ENCODE measurements around the gene CHRM3. TPM values are rescaled to one million over a fixed set of nuclear protein-coding genes. Genes with fewer than 3 reads are reported as not detected.
"Not testable (repeated sequence)": the region's sequence is repeated elsewhere in the genome, so short reads cannot be mapped to it uniquely, and the experiment has no call there.

CHRM3 gene
- total and polyA plus RNA-seq, 5 donors = 0.18 to 0.86 (median 0.83) TPM

- no peak overlapping the region for H3K27ac ChIP-seq (ENCODE audit: low read length)
- no peaks in the 10 kb centered on the region for H3K9me3 ChIP-seq (ENCODE audit: control insufficient read depth, low read length)
- intact Hi-C loops (cut with DNase I) = no loop called here
- H3K27me3 ChIP-seq (ENCODE audit: control insufficient read depth, insufficient read depth) = no peaks in the 10 kb centered on the region
- DNase-seq = no peak
- ATAC-seq = peak in 1 of 2 donors; percentile 33
- 70% methylated on average over 4 of the region's 4 CpGs for WGBS
- H3K4me3 ChIP-seq (ENCODE audit: low read length) = no peak overlapping the region
- no peaks in the 10 kb centered on the region for H3K4me1 ChIP-seq (ENCODE audit: control insufficient read depth, insufficient read depth, low read length)
These were observed 19.1 kb upstream of the CHRM3 start for GRCh38 chr1:239367196-239367810.

DNA sequence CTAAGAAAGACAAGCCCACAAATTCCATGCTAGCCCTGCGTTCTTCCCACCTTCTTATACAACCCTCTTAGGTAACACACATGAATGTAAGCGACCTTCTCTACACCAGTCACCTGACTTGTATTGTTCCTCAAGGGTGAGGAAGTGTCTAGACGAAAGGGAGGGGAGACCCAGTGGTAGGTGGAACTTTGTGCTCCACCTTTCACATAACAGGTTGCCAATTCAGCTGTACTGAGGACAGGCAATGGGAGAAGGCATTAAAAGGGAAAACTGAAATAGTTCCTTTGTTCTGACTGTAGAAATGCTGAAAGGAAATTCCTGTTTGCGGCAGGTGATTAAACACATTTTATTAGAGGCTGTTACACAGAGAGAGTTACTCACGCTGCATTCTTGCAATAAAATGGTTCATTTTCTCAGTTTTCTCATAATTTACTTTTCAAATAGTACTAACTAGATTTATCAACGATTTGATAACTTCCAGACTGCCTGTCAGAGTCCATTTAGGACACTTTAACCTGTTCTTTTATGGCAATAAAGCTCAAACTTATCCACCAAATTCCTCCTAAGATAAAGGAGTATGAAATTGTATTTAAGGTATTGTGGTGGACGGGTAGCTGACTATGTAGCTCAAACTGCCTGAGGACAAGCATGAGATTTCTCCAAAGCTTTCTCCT, 17.8 kb upstream of the CHRM3 start:
- intact Hi-C loops (cut with DNase I) = no loop called here
- Histone ChIP-seq H3K9me3 (ENCODE audit: control insufficient read depth, low read length) (no peaks in the 10 kb centered on the region), H3K27me3 (ENCODE audit: control insufficient read depth, insufficient read depth) (no peaks in the 10 kb centered on the region), H3K4me1 (ENCODE audit: control insufficient read depth, insufficient read depth, low read length) (no peaks in the 10 kb centered on the region), H3K27ac (ENCODE audit: low read length) (no peak overlapping the region), H3K4me3 (ENCODE audit: low read length) (no peak overlapping the region)
- no peak for ATAC-seq
- WGBS = 72% methylated on average over 7 of the region's 7 CpGs
- no peak for DNase-seq

GRCh38 chr1:239370869-239371268, 15.5 kb upstream of the CHRM3 start:
- ATAC-seq; H3K4me1 ChIP-seq (ENCODE audit: control insufficient read depth, insufficient read depth, low read length); H3K9me3 ChIP-seq (ENCODE audit: control insufficient read depth, low read length); H3K4me3 ChIP-seq (ENCODE audit: low read length); H3K27me3 ChIP-seq (ENCODE audit: control insufficient read depth, insufficient read depth); intact Hi-C loops (cut with DNase I); H3K27ac ChIP-seq (ENCODE audit: low read length); DNase-seq: not testable (repeated sequence)
- 64% methylated on average over 3 of the region's 3 CpGs for WGBS

- no peaks in the 10 kb centered on the region for H3K27me3 ChIP-seq (ENCODE audit: control insufficient read depth, insufficient read depth)
- no peaks in the 10 kb centered on the region for H3K4me1 ChIP-seq (ENCODE audit: control insufficient read depth, insufficient read depth, low read length)
- ATAC-seq (no peak), DNase-seq (no peak)
- no peak overlapping the region for H3K27ac ChIP-seq (ENCODE audit: low read length)
- WGBS = 80% methylated on average over 5 of the region's 5 CpGs
- H3K9me3 ChIP-seq (ENCODE audit: control insufficient read depth, low read length) = no peaks in the 10 kb centered on the region
- intact Hi-C loops (cut with DNase I) = no loop called here
- H3K4me3 ChIP-seq (ENCODE audit: low read length) = no peak overlapping the region
These were observed 3.7 kb upstream of the CHRM3 start for GRCh38 chr1:239382666-239383065.

DNA sequence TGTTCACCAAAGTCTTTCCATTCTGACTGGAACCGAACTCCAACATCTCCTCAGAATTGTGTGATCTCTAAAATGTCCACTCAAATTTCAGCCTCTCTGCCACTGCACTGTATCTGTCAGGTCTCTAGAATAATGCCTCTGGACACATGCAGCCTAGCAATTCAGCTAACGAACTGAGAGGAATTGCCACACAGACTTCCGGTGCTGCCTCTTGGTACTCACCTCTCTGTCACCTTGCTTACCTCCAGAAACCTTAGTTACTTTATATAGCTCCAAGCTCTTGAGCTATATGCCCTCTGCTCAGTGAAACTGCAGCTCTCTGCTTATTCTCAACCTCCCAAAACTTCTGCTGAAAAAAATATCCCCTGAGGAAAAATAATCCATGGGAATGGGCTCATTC, 2.7 kb upstream of the CHRM3 start:
- intact Hi-C loops (cut with DNase I) = no loop called here
- H3K4me3 ChIP-seq (ENCODE audit: low read length) = no peak overlapping the region
- no peak overlapping the region for H3K27ac ChIP-seq (ENCODE audit: low read length)
- no peak for ATAC-seq
- no peaks in the 10 kb centered on the region for H3K9me3 ChIP-seq (ENCODE audit: control insufficient read depth, low read length)
- DNase-seq = no peak
- H3K27me3 ChIP-seq (ENCODE audit: control insufficient read depth, insufficient read depth) = no peaks in the 10 kb centered on the region
- no peaks in the 10 kb centered on the region for H3K4me1 ChIP-seq (ENCODE audit: control insufficient read depth, insufficient read depth, low read length)
- 78% methylated on average over 3 of the region's 3 CpGs for WGBS

- no peaks in the 10 kb centered on the region for H3K27me3 ChIP-seq (ENCODE audit: control insufficient read depth, insufficient read depth)
- intact Hi-C loops (cut with DNase I) = no loop called here
- no peaks in the 10 kb centered on the region for H3K4me1 ChIP-seq (ENCODE audit: control insufficient read depth, insufficient read depth, low read length)
- no peaks in the 10 kb centered on the region for H3K9me3 ChIP-seq (ENCODE audit: control insufficient read depth, low read length)
- DNase-seq (peak in 1 of 3 donors; percentile 35), ATAC-seq (no peak)
- WGBS = 1% methylated on average over 55 of the region's 55 CpGs
- no peak overlapping the region for H3K27ac ChIP-seq (ENCODE audit: low read length)
- peak overlapping the region; percentile 31 for H3K4me3 ChIP-seq (ENCODE audit: low read length)
These were observed 1.2 kb downstream of the CHRM3 start for GRCh38 chr1:239387304-239388158.

DNA sequence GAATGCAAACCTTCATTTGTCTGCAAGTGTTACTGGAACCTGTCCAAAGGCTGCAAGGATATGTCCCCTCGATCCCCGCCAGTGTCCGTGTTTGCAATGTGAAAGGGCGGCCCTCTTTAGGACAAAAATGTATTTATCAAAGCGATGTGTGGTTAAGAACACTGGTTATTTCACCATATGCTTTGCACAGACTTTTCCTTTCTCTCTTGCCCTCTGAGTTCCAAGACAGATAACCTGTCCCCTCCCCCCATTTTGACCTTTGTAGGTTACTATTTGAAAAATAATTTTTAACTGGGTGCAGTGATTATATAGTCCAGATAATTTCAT, 1.8 kb downstream of the CHRM3 start:
- no peak for ATAC-seq
- 12% methylated on average over 5 of the region's 5 CpGs for WGBS
- H3K27ac ChIP-seq (ENCODE audit: low read length) = no peak overlapping the region
- no peak for DNase-seq
- intact Hi-C loops (cut with DNase I) = no loop called here
- no peaks in the 10 kb centered on the region for H3K27me3 ChIP-seq (ENCODE audit: control insufficient read depth, insufficient read depth)
- peak overlapping the region; percentile 31 for H3K4me3 ChIP-seq (ENCODE audit: low read length)
- no peaks in the 10 kb centered on the region for H3K4me1 ChIP-seq (ENCODE audit: control insufficient read depth, insufficient read depth, low read length)
- no peaks in the 10 kb centered on the region for H3K9me3 ChIP-seq (ENCODE audit: control insufficient read depth, low read length)

DNA sequence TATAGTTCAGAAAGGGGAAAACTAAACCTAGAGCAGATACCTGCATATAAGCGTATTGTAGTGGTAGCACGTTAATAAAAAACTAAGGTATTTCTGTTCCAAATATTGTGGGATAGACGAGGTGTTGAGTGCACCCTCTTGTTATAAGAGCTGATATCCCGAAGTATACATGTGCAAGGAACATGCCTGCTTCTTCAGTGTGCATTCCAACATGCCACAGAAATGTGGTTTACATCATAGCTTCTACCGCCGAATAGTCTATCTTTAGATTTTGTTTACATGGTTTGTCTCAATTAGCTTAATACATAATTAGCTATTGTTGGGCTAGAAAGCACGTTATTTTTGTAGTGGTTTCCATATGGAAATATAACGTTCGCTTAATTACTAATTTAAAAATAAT, 2.2 kb downstream of the CHRM3 start:
- Histone ChIP-seq H3K4me1 (ENCODE audit: control insufficient read depth, insufficient read depth, low read length) (no peaks in the 10 kb centered on the region), H3K4me3 (ENCODE audit: low read length) (peak overlapping the region; percentile 31), H3K27ac (ENCODE audit: low read length) (no peak overlapping the region), H3K27me3 (ENCODE audit: control insufficient read depth, insufficient read depth) (no peaks in the 10 kb centered on the region), H3K9me3 (ENCODE audit: control insufficient read depth, low read length) (no peaks in the 10 kb centered on the region)
- WGBS = 60% methylated on average over 9 of the region's 9 CpGs
- DNase-seq (no peak), ATAC-seq (no peak)
- intact Hi-C loops (cut with DNase I) = no loop called here

GRCh38 chr1:239389703-239390102, 3.3 kb downstream of the CHRM3 start:
- no peaks in the 10 kb centered on the region for H3K27me3 ChIP-seq (ENCODE audit: control insufficient read depth, insufficient read depth)

GRCh38 chr1:239392271-239392670, 5.9 kb downstream of the CHRM3 start:
- DNase-seq = no peak
- H3K9me3 ChIP-seq (ENCODE audit: control insufficient read depth, low read length) = no peaks in the 10 kb centered on the region
- H3K4me1 ChIP-seq (ENCODE audit: control insufficient read depth, insufficient read depth, low read length) = no peaks in the 10 kb centered on the region
- no peaks in the 10 kb centered on the region for H3K27me3 ChIP-seq (ENCODE audit: control insufficient read depth, insufficient read depth)
- no peak overlapping the region for H3K4me3 ChIP-seq (ENCODE audit: low read length)
- intact Hi-C loops (cut with DNase I) = no loop called here
- WGBS = 63% methylated on average over 3 of the region's 3 CpGs
- H3K27ac ChIP-seq (ENCODE audit: low read length) = no peak overlapping the region
- ATAC-seq = no peak

More at GRCh38 chr1:239389703-239390102, 3.3 kb downstream of the CHRM3 start:
- DNase-seq (no peak), ATAC-seq (no peak)
- no peaks in the 10 kb centered on the region for H3K4me1 ChIP-seq (ENCODE audit: control insufficient read depth, insufficient read depth, low read length)
- 37% methylated on average over 3 of the region's 3 CpGs for WGBS
- intact Hi-C loops (cut with DNase I) = no loop called here
- H3K9me3 ChIP-seq (ENCODE audit: control insufficient read depth, low read length) = no peaks in the 10 kb centered on the region
- H3K27ac ChIP-seq (ENCODE audit: low read length) = no peak overlapping the region
- no peak overlapping the region for H3K4me3 ChIP-seq (ENCODE audit: low read length)

- H3K4me1 ChIP-seq (ENCODE audit: control insufficient read depth, insufficient read depth, low read length) = no peaks in the 10 kb centered on the region
- no peak for DNase-seq
- ATAC-seq = no peak
- no peak overlapping the region for H3K27ac ChIP-seq (ENCODE audit: low read length)
- H3K9me3 ChIP-seq (ENCODE audit: control insufficient read depth, low read length) = no peaks in the 10 kb centered on the region
- intact Hi-C loops (cut with DNase I) = no loop called here
- no peak overlapping the region for H3K4me3 ChIP-seq (ENCODE audit: low read length)
- no peaks in the 10 kb centered on the region for H3K27me3 ChIP-seq (ENCODE audit: control insufficient read depth, insufficient read depth)
- 52% methylated on average over 2 of the region's 2 CpGs for WGBS
These were observed 7.7 kb downstream of the CHRM3 start for GRCh38 chr1:239394107-239394506.
